HFF-Myc (cell line): ENCODE measurements around the gene PSMG3.

Source experiments
- DNase-seq: peaks from one replicate; pipeline ENCODE4 v3.0.0-alpha.2; 2011; ENCODE audit warnings: low read depth; ENCODE audit errors: extremely low read depth
- H3K4me3 ChIP-seq: replicated peaks from 2 replicates; pipeline ENCODE4 v1.5.1; 2011; ENCODE audit warnings: low read depth, mild to moderate bottlenecking, control low read depth, low read length
- CTCF ChIP-seq: IDR thresholded peaks from 2 replicates; pipeline ENCODE4 v1.5.1; 2012; ENCODE audit warnings: mild to moderate bottlenecking, low read depth, low read length, control low read depth; ENCODE audit errors: missing control alignments

PSMG3 gene

GRCh38 chr7:1548944-1549343, 20.9 kb downstream of the PSMG3 start:
- TF ChIP-seq CTCF, result no peak
- H3K4me3 ChIP-seq, result no peak overlapping the region
- DNase-seq, result no peak

- DNase-seq, result no peak
- TF ChIP-seq CTCF, result no peak
- H3K4me3 ChIP-seq, result no peak overlapping the region
Observed at GRCh38 chr7:1548438-1548831, 21.4 kb downstream of the PSMG3 start.

- no peak for DNase-seq
- TF ChIP-seq CTCF, result no peak
- no peak overlapping the region for H3K4me3 ChIP-seq
Observed at GRCh38 chr7:1547777-1548437, 21.9 kb downstream of the PSMG3 start.

- DNase-seq, result no peak
- no peak overlapping the region for H3K4me3 ChIP-seq
- no peak for TF ChIP-seq CTCF
Observed at GRCh38 chr7:1546909-1547776, 22.7 kb downstream of the PSMG3 start.

GRCh38 chr7:1546274-1546908, 23.4 kb downstream of the PSMG3 start:
- H3K4me3 ChIP-seq, result no peak overlapping the region
- no peak for TF ChIP-seq CTCF
- DNase-seq, result no peak

GRCh38 chr7:1545417-1546246, 24.2 kb downstream of the PSMG3 start:
- no peak for TF ChIP-seq CTCF
- DNase-seq, result no peak
- H3K4me3 ChIP-seq, result no peak overlapping the region
